Liver (tissue), 9 donors: ENCODE results near the gene HACD2. TPM values are rescaled to one million over a fixed set of nuclear protein-coding genes. Genes with fewer than 3 reads are reported as not detected.
"Not testable (repeated sequence)": the region's sequence is repeated elsewhere in the genome, so short reads cannot be mapped to it uniquely, and the experiment has no call there.

Experiments used
- DNase-seq: peaks from one replicate; pipeline ENCODE4 v3.0.0-alpha.2; 2017; ENCODE audit warnings: low spot score
- H3K27ac ChIP-seq, 2 donors: one replicate each; pipeline ENCODE4 v1.7.0; 2013; ENCODE audit warnings: inconsistent platforms in 2 of 2, low read length in 2 of 2, control low read depth in 1 of 2, low read depth in 1 of 2, mild to moderate bottlenecking in 1 of 2
- H3K27me3 ChIP-seq, 4 donors: one replicate each; pipeline versions ENCODE4 v1.6.1 to v1.7.0; 2013; ENCODE audit warnings: low read length in 3 of 4, inconsistent platforms in 1 of 4, mild to moderate bottlenecking in 1 of 4, moderate library complexity in 1 of 4; ENCODE audit not compliant: control insufficient read depth in 4 of 4, insufficient read depth in 4 of 4
- H3K36me3 ChIP-seq, 4 donors: one replicate each; pipeline versions ENCODE4 v1.6.1 to v1.7.0; 2013; ENCODE audit warnings: low read length in 3 of 4, mild to moderate bottlenecking in 3 of 4, low read depth in 1 of 4, moderate library complexity in 1 of 4; ENCODE audit not compliant: control insufficient read depth in 4 of 4, insufficient read depth in 3 of 4
- H3K4me1 ChIP-seq, 4 donors: one replicate each; pipeline versions ENCODE4 v1.6.1 to v1.7.0; 2013; ENCODE audit warnings: low read length in 3 of 4, mild to moderate bottlenecking in 3 of 4, moderate library complexity in 1 of 4; ENCODE audit not compliant: control insufficient read depth in 4 of 4, insufficient read depth in 4 of 4
- H3K4me3 ChIP-seq, 3 donors: one replicate each; pipeline versions ENCODE4 v1.6.1 to v1.7.0; 2013; ENCODE audit warnings: low read length in 3 of 3, control low read depth in 1 of 3, low read depth in 1 of 3, mild to moderate bottlenecking in 1 of 3
- H3K9ac ChIP-seq, 2 donors: one replicate each; pipeline ENCODE4 v1.7.0; 2013; ENCODE audit warnings: low read length in 2 of 2, mild to moderate bottlenecking in 2 of 2, moderate library complexity in 2 of 2, control low read depth in 1 of 2, low read depth in 1 of 2
- H3K9me3 ChIP-seq, 4 donors: one replicate each; pipeline versions ENCODE4 v1.6.1 to v1.7.0; 2013; ENCODE audit warnings: low read length in 3 of 4; ENCODE audit not compliant: control insufficient read depth in 4 of 4
- EGR1 ChIP-seq, 2 donors: IDR thresholded peaks; 2 replicates each; pipeline ENCODE4 v1.6.1; 2016 to 2018; ENCODE audit warnings: antibody characterized with exemption in 2 of 2, low read depth in 2 of 2
- FOXA1 ChIP-seq: IDR thresholded peaks from 2 replicates; pipeline ENCODE4 v1.6.1; 2016; ENCODE audit warnings: antibody characterized with exemption
- FOXA2 ChIP-seq: IDR thresholded peaks from 2 replicates; pipeline ENCODE4 v1.6.1; 2016; ENCODE audit warnings: antibody characterized with exemption
- GABPA ChIP-seq, 2 donors: IDR thresholded peaks in 1 of 2; conservative IDR thresholded peaks in 1 of 2; 2 replicates each; pipeline ENCODE4 v1.6.1; 2016; ENCODE audit warnings: antibody characterized with exemption in 2 of 2, mild to moderate bottlenecking in 1 of 2, moderate library complexity in 1 of 2
- HNF4A ChIP-seq, 2 donors: conservative IDR thresholded peaks; 2 replicates each; pipeline ENCODE4 v1.6.1; 2016; ENCODE audit warnings: antibody characterized with exemption in 2 of 2, mild to moderate bottlenecking in 2 of 2
- HNF4G ChIP-seq: IDR thresholded peaks from 2 replicates; pipeline ENCODE4 v1.6.1; 2016; ENCODE audit warnings: antibody characterized with exemption
- JUND ChIP-seq, 2 donors: IDR thresholded peaks; 2 replicates each; pipeline ENCODE4 v1.6.1; 2016; ENCODE audit warnings: antibody characterized with exemption in 2 of 2
- NR2F2 ChIP-seq: IDR thresholded peaks from 2 replicates; pipeline ENCODE4 v1.6.1; 2016; ENCODE audit warnings: antibody characterized with exemption
- RAD21 ChIP-seq, 2 donors: IDR thresholded peaks; 2 replicates each; pipeline ENCODE4 v1.6.1; 2016; ENCODE audit warnings: antibody characterized with exemption in 2 of 2, mild to moderate bottlenecking in 2 of 2
- RXRA ChIP-seq, 2 donors: IDR thresholded peaks; 2 replicates each; pipeline ENCODE4 v1.6.1; 2017 to 2018; ENCODE audit warnings: antibody characterized with exemption in 2 of 2, mild to moderate bottlenecking in 1 of 2
- SP1 ChIP-seq: IDR thresholded peaks from 2 replicates; pipeline ENCODE4 v1.6.1; 2018; ENCODE audit warnings: antibody characterized with exemption, mild to moderate bottlenecking
- TAF1 ChIP-seq: conservative IDR thresholded peaks from 2 replicates; pipeline ENCODE4 v1.6.1; 2016; ENCODE audit warnings: antibody characterized with exemption, mild to moderate bottlenecking
- YY1 ChIP-seq: IDR thresholded peaks from 2 replicates; pipeline ENCODE4 v1.6.1; 2016; ENCODE audit warnings: antibody characterized with exemption, mild to moderate bottlenecking
- WGBS: extraction: QIAGEN DNeasy Blood & Tissue Kit; methylation state at CpG from one replicate; pipeline ENCODE4 v1.1.7; 2013; 5-methylcytosine and 5-hydroxymethylcytosine counted together
- polyA plus RNA-seq, 2 donors: library from polyadenylated mRNA; stranded (reverse) in 1 of 2; unstranded in 1 of 2; fragments of 200-250 nt in 1 of 2; fragments of >200 nt in 1 of 2; fragmentation: Nextera tagmentation in 1 of 2; extraction: Ambion mirVana in 1 of 2; gene quantifications; one replicate each; pipeline versions ENCODE4 v1.2.1 to v1.2.3, GENCODE V29; 2013 to 2015
- total RNA-seq, 2 donors: library from RNA; depleted of rRNA; stranded (reverse); fragments of >200 nt; gene quantifications; one replicate each; pipeline ENCODE4 v1.2.3, GENCODE V29; 2014
- TF ChIP-seq, protein P1 (sequence below): IDR thresholded peaks from 2 replicates; pipeline ENCODE4 v1.6.1; 2016; ENCODE audit warnings: antibody characterized with exemption
- TF ChIP-seq, protein P2 (sequence below): IDR thresholded peaks from 2 replicates; pipeline ENCODE4 v1.6.1; 2016; ENCODE audit warnings: antibody characterized with exemption
- TF ChIP-seq, protein P3 (sequence below): fragments of 150-350 bp; IDR thresholded peaks from 2 replicates; pipeline ENCODE4 v1.5.1; 2017; ENCODE audit warnings: improper control_type of control experiment, low read depth, low read length; ENCODE audit not compliant: missing input control
- TF ChIP-seq, protein P4 (sequence below): IDR thresholded peaks from 2 replicates; pipeline ENCODE4 v1.6.1; 2016; ENCODE audit warnings: antibody characterized with exemption, mild to moderate bottlenecking
- TF ChIP-seq, protein P5 (sequence below): IDR thresholded peaks from 2 replicates; pipeline ENCODE4 v1.6.1; 2016; ENCODE audit warnings: antibody characterized with exemption
- donor health status: healthy.
- donor health status: healthy.
- donor health status: healthy.
- donor health status: healthy.
- donor health status: healthy.

HACD2 gene
- total and polyA plus RNA-seq, 4 donors, result 14.8 to 45.2 (median 25.2) TPM

DNA sequence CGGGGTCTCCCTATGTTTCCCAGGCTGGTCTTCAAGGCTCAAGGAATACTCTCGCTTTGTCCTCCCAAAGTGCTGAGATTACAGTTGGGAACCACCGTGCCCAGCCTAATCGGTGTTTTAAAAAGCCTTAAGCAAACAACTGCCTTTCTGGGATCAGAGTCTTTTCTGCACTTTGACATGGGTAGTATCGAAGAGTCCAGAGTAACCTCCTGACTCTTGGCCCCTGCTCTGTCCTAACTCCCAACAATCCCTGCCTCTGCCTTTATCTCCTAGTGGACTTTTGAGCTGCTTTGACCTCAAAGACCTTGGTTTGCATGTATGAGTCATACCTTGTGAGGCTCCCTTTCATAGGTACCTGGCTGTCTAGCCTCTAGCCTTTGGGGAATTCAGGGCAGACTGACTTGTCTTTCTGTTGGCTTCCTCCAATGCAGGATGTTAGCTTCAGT lies 21.0 kb upstream of the HACD2 start:
- Histone ChIP-seq H3K27ac (peak overlapping the region; percentile 68 to 69), H3K4me1 (peaks cover 3 to 36% (median 34%) of the 10 kb centered on the region in 4 donors), H3K36me3 (peaks cover 0 to 2% (median 0%) of the 10 kb centered on the region in 4 donors), H3K4me3 (no peak overlapping the region), H3K9me3 (no peaks in the 10 kb centered on the region), H3K27me3 (no peaks in the 10 kb centered on the region), H3K9ac (no peak overlapping the region)
- TF ChIP-seq NR2F2 (peak; percentile 100), RXRA (IDR thresholded peaks at IDR 0.05) (peak; percentile 96 to 98), GABPA (IDR thresholded peaks at IDR 0.05 in 1 of 2, conservative IDR thresholded peaks at IDR 0.05 in 1 of 2) (no peak), FOXA2 (no peak), YY1 (peak; percentile 58), HNF4A (conservative IDR thresholded peaks at IDR 0.05) (peak; percentile 99 to 100), FOXA1 (peak; percentile 8), HNF4G (peak; percentile 100), JUND (IDR thresholded peaks at IDR 0.05) (peak; percentile 99 to 100), EGR1 (IDR thresholded peaks at IDR 0.05; ENCODE audit: low read depth in 2 of 2) (no peak), RAD21 (IDR thresholded peaks at IDR 0.05) (peak; percentile 10 to 50), TAF1 (peak; percentile 42), SP1 (peak; percentile 98)
- TF ChIP-seq, protein P1, sequence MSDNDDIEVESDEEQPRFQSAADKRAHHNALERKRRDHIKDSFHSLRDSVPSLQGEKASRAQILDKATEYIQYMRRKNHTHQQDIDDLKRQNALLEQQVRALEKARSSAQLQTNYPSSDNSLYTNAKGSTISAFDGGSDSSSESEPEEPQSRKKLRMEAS, result peak; percentile 70
- TF ChIP-seq, protein P2, sequence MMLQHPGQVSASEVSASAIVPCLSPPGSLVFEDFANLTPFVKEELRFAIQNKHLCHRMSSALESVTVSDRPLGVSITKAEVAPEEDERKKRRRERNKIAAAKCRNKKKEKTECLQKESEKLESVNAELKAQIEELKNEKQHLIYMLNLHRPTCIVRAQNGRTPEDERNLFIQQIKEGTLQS, result peak; percentile 99
- TF ChIP-seq, protein P3, sequence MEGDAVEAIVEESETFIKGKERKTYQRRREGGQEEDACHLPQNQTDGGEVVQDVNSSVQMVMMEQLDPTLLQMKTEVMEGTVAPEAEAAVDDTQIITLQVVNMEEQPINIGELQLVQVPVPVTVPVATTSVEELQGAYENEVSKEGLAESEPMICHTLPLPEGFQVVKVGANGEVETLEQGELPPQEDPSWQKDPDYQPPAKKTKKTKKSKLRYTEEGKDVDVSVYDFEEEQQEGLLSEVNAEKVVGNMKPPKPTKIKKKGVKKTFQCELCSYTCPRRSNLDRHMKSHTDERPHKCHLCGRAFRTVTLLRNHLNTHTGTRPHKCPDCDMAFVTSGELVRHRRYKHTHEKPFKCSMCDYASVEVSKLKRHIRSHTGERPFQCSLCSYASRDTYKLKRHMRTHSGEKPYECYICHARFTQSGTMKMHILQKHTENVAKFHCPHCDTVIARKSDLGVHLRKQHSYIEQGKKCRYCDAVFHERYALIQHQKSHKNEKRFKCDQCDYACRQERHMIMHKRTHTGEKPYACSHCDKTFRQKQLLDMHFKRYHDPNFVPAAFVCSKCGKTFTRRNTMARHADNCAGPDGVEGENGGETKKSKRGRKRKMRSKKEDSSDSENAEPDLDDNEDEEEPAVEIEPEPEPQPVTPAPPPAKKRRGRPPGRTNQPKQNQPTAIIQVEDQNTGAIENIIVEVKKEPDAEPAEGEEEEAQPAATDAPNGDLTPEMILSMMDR, result no peak
- TF ChIP-seq, protein P4, sequence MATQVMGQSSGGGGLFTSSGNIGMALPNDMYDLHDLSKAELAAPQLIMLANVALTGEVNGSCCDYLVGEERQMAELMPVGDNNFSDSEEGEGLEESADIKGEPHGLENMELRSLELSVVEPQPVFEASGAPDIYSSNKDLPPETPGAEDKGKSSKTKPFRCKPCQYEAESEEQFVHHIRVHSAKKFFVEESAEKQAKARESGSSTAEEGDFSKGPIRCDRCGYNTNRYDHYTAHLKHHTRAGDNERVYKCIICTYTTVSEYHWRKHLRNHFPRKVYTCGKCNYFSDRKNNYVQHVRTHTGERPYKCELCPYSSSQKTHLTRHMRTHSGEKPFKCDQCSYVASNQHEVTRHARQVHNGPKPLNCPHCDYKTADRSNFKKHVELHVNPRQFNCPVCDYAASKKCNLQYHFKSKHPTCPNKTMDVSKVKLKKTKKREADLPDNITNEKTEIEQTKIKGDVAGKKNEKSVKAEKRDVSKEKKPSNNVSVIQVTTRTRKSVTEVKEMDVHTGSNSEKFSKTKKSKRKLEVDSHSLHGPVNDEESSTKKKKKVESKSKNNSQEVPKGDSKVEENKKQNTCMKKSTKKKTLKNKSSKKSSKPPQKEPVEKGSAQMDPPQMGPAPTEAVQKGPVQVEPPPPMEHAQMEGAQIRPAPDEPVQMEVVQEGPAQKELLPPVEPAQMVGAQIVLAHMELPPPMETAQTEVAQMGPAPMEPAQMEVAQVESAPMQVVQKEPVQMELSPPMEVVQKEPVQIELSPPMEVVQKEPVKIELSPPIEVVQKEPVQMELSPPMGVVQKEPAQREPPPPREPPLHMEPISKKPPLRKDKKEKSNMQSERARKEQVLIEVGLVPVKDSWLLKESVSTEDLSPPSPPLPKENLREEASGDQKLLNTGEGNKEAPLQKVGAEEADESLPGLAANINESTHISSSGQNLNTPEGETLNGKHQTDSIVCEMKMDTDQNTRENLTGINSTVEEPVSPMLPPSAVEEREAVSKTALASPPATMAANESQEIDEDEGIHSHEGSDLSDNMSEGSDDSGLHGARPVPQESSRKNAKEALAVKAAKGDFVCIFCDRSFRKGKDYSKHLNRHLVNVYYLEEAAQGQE, result peak; percentile 56
- TF ChIP-seq, protein P5, sequence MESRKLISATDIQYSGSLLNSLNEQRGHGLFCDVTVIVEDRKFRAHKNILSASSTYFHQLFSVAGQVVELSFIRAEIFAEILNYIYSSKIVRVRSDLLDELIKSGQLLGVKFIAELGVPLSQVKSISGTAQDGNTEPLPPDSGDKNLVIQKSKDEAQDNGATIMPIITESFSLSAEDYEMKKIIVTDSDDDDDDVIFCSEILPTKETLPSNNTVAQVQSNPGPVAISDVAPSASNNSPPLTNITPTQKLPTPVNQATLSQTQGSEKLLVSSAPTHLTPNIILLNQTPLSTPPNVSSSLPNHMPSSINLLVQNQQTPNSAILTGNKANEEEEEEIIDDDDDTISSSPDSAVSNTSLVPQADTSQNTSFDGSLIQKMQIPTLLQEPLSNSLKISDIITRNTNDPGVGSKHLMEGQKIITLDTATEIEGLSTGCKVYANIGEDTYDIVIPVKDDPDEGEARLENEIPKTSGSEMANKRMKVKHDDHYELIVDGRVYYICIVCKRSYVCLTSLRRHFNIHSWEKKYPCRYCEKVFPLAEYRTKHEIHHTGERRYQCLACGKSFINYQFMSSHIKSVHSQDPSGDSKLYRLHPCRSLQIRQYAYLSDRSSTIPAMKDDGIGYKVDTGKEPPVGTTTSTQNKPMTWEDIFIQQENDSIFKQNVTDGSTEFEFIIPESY, result peak; percentile 77
- WGBS, result 39% methylated on average over 5 of the region's 5 CpGs
- DNase-seq, result no peak

DNA sequence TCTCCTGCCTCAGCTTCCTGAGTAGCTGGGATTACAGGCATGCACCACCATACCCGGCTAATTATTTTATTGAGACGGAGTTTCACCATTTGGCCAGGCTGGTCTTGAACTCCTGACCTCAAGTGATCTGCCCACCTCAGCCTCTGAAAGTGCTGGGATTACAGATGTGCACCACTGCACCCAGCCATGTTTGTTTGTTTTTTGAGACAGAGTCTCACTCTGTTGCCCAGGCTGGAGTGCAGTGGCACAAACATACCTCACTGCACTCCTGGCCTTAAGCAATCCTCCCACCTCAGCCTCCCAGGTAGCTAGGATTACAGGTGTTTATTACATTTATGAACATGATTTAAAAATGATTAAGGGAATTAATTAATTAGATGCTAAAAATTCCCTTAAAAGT lies 18.3 kb upstream of the HACD2 start:
- not testable (repeated sequence) for H3K9ac ChIP-seq, H3K4me3 ChIP-seq, H3K27ac ChIP-seq, DNase-seq, H3K9me3 ChIP-seq, H3K27me3 ChIP-seq, H3K36me3 ChIP-seq
- peaks cover 3 to 36% (median 34%) of the 10 kb centered on the region in 4 donors for H3K4me1 ChIP-seq
- 87% methylated on average over 2 of the region's 2 CpGs for WGBS
